Stimulated activated CD4-positive, alpha-beta T cell treated with anti-CD3 and anti-CD28 coated beads, Interleukin-2, amount 100 ng/mL, for 4 hours (primary cell): ENCODE results near the gene MOSPD2.

Experiments
- DNase-seq: peaks from one replicate; pipeline ENCODE4 v3.0.0-alpha.2; 2020; ENCODE audit warnings: low read depth

Gene MOSPD2

DNA sequence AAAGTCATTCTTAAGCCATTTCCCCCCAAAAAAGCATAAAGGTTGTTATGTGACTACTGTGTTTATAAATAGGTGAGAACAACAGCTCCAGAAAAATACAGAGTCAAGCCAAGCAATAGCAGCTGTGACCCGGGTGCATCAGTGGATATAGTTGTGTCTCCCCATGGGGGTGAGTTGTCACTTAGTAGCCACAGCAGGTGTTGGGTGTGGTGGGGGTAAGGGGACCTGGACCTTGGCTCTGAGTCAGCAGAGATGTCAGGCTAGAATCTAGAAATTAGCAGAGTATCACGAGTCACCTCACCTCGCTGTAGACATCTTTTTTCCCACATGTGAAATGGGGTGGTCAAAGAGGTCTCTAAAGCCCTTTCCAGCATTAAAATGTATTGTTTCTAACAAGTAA lies 42.4 kb downstream of the MOSPD2 start:
- no peak for DNase-seq

- DNase-seq: no peak
Observed at GRCh38 chrX:14916017-14916674, 42.9 kb downstream of the MOSPD2 start.

DNA sequence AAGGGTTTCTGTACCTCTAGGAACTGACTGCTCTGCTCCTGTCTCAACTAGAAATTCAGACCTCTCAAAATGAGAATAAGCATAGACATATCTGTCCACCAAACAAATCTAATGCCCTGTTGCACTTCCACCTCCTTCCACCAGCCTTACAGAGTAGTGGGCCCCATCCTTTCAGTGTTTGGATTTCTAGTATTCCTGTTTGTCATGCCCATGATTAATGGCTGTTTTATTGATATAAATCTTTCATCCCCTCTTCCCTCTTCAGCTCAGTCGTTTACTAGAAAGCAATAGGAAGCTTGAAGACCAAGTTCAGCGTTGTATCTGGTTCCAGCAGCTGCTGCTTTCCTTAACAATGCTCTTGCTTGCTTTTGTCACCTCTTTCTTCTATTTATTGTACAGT lies 46.2 kb downstream of the MOSPD2 start:
- DNase-seq: no peak

GRCh38 chrX:14920196-14920595 lies 47.0 kb downstream of the MOSPD2 start:
- DNase-seq: no peak

GRCh38 chrX:14922437-14922836 lies 49.2 kb downstream of the MOSPD2 start:
- no peak for DNase-seq

GRCh38 chrX:14923761-14924160 lies 50.5 kb downstream of the MOSPD2 start:
- DNase-seq: no peak

- no peak for DNase-seq
Observed at GRCh38 chrX:14926471-14926870, 53.2 kb downstream of the MOSPD2 start.

DNA sequence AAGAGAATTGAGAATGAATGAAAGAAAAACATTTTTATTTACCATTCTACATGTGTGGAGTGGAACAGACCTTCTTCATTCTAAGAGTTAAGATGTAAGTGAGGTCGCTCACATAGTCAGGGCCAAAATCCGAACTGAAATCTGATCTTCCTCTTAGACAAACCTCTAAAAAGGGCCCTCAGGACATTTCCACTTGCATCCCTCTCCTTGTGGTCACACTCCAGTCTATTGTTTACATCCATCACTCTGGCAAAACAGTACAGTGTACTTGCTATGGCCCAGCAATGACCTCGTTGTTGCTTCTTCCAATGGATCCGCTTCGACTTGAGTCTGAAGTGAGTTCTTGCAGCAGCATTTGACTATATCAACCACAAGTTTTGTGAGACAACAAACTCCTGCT lies 54.2 kb downstream of the MOSPD2 start:
- no peak for DNase-seq

- DNase-seq: no peak
Observed at GRCh38 chrX:14930663-14931062, 57.4 kb downstream of the MOSPD2 start.

GRCh38 chrX:14932136-14932535 lies 58.9 kb downstream of the MOSPD2 start:
- DNase-seq: no peak

- DNase-seq: no peak
Observed at GRCh38 chrX:14934423-14934822, 61.2 kb downstream of the MOSPD2 start.

DNA sequence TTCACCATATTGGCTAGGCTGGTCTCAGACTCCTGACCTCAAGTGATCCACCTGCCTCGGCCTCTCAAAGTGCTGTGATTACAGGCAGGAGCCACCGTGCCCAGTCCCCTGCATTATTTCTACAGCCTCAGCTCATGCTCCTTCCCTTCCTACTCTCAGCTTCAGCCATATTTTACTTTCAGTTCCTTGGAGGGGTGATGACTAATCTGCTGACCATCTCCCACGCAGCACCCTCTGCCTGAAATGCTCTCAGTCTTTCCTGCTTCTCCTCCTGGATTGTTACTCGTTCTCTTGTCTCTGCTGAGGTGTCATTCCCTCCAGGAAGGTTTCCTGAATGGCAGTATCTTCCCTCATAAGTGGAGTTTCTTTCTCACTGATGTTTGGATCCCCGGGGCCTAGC lies 63.3 kb downstream of the MOSPD2 start:
- no peak for DNase-seq

- DNase-seq: no peak
Observed at GRCh38 chrX:14939644-14940043, 66.4 kb downstream of the MOSPD2 start.

- DNase-seq: no peak
Observed at GRCh38 chrX:14941301-14941700, 68.1 kb downstream of the MOSPD2 start.

GRCh38 chrX:14942341-14942740 lies 69.1 kb downstream of the MOSPD2 start:
- no peak for DNase-seq

GRCh38 chrX:14943962-14944361 lies 70.7 kb downstream of the MOSPD2 start:
- DNase-seq: no peak

DNA sequence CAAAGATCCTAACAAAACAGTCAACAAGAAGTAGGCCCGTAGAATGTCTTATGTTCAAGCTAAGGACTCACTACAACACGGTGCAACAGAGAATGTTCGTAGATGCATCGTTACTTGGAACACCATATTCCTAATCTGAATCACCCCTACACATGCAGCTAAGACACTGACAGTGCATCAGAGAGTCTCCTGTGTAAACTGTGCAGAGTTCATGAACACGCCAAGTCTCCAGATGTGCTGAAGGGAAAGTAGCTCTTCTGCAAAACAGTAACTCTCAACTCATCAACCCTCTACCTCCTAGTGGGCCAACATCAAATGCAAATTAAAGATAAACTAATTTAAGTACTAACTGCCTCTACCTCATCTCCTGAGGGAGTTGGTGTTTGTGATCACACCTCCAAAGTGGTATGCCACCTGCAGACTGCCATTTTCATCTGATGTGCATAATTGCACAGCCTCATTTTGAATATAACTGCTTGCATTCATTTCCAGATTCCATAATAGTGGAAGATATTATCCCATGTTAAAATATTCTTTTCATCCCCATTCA lies 73.5 kb downstream of the MOSPD2 start:
- no peak for DNase-seq

DNA sequence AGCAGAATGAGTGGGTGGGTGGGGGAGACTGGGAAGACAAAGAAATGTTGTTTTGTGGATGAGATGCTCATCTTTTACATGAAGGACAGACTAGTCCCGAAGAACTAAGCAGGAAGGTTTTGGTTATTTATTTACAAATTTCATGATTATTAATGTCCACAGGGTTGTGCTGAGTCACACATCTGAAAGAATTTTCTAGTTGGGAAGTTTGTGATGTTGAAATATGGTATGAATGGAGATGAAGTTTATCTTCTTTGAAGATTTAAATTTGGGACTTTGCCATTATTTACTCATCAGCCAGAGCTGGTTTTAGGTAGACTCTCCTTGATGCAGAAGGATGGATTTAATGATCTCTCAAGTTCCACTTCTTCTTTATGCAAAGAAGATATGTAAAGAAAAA lies 75.5 kb downstream of the MOSPD2 start:
- DNase-seq: no peak

DNA sequence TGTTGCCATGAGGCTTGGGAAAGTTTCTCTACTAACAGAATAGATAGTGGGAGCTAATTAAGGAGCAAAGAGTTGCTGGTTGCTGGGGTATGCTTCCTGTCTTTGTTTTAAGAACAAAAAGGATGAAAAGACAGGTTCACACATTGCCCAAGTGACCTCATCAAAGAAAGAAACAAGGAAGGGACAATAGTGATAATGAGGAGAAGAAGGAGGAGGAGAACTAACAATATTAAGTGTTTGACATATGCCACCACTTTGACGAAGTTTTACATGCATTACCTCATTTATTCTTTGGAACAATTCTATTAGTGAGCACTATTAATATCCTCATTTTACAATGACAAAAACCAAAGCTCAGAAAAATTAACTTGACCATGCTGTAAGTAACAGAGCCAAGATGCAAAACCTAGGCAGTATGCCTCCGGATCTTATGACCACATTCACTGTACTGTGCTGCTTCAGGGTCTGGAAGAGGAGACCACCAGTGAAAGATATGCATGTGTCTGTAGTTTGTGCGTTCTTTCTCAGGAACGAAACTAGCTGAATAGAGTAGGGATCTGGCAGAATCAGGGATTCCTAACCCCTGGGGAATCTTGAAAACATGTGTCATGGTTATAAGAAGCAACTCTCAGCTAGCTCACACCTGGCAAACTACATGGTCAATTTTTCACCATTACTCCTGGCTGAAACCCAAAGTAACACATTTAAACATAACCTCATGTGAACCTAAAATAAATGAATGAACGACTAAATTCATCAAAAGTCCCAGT lies 83.8 kb downstream of the MOSPD2 start:
- DNase-seq: no peak

DNA sequence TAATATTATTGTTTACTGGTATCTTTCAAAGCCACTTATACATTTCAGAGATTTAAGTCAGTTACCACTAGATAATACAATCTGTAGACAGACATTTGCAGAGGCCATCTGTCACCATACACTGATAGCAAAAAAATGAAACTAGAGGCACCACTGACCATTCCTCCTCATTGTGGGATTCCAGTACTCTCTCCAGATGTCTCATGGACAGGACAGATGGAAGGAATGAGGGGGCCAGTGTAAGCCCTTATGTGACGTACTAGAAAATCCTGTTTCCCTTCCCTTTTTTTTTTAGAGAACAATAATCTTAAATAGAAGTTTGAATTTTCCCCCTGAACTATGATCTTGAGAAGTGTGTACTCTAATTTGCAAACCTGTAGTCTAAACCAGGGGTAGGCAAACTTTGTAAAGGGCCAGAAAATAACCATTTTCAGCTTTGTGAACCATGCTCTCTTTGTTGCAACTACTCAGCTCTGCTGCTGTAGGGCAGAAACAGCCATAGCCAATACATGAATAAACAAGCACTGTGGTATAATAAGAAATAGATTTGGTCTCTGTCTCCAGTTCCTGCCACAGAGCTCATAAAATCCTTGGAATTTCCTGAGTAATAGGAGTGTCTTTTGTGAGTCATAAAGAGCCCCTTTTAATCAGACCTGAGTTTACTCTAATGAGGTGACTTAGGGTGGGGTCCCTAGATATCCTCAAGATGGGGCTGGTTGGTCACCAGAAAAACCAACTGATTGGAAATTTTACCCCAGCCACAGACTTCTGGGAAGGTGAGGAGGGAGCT lies 90.4 kb downstream of the MOSPD2 start:
- no peak for DNase-seq

GRCh38 chrX:14964500-14964899 lies 91.3 kb downstream of the MOSPD2 start:
- no peak for DNase-seq
